Measurements from ENCODE around the gene NDNF.

- no peak for TF ChIP-seq EP300 (IDR thresholded peaks at IDR 0.05)
- TF ChIP-seq CTCF (IDR thresholded peaks at IDR 0.05): no peak
- no peak for TF ChIP-seq POLR2A (IDR thresholded peaks at IDR 0.05)
- no peak for TF ChIP-seq POLR2AphosphoS5 (IDR thresholded peaks at IDR 0.05)
These were observed 9.8 kb downstream of the NDNF start for GRCh38 chr4:121062521-121062920.

Data from suprapubic skin (tissue), 4 donors.